Effector CD4-positive, alpha-beta T cell (primary cell): Measurements from ENCODE around the gene COL26A1.
"Not testable (repeated sequence)": the region's sequence is repeated elsewhere in the genome, so short reads cannot be mapped to it uniquely, and the experiment has no call there.

Experiments used
- DNase-seq: peaks from one replicate; pipeline ENCODE4 v3.0.0-alpha.2; 2020

Gene COL26A1

DNA sequence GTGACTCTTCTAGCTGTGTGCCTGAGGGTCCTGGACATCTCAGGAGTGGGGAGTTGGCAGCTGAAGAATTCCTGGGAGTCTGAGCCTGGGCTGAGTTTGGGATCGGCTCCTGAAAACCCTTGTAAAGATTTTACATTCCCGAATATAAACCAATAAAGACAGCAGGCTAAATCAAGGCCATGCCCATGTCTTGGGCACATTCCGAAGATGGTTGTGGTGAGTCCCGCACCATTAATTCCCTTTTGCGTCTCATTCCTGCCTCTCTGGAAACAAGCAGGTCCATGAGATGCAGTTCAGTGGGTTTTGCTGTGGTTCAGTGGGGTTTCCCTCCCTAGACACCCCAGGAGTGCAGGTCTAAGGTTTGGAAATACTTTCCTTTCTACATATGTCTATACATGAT, 90.9 kb downstream of the COL26A1 start:
- no peak for DNase-seq

DNA sequence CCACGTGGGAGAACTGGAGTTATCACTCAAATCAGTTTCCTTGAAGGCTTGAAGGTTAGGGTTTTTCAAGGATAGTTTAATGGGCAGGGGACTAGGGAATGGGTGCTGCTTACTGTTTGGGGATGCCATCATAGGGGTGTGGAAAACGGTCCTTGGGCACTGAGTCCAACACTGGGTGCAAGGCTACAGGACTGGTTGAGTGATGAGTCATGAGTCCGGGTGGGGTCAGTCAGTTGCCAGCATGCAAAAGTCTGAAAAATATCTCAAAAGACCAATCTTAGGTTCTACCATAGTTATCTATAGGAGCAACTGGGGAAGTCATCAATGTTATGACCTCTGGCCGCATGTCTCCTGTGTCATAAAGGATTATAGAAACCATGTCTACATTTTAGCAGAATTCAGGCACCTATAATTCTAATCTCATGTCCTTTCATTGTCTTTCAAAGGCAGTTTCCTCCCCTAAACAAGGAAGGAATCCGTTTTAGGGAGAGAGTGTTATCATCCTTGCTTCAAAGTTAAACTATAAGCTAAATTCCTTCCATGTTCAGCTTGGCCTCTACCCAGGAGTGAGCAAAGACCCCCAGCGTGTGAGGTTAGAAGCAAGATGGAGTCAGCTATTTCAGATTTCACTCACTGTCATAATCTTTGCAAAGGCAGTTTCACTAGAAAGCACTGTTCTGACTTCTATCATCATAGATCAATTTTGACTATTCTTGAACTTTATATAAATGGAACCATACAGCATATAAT, 94.5 kb downstream of the COL26A1 start:
- DNase-seq, result no peak

DNA sequence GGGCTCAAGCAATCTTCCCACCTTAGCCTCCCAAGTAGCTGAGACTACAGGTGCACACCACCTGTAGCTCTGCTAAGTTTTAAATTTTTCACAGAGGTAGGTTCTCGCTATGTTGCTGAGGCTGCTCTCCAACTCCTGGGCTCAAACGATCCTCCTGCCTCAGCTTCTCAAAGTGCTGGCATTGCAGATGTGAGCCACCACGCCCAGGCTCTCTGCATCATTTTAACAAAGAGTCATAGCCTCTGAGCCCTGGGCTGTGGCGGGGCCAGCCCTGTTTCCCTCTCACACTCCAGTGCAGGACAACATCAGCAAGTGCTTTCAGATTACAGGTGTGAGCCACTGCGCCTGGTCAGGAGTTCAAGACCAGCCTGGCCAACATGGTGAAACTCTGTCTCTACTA, 102.5 kb downstream of the COL26A1 start:
- DNase-seq, result no peak

DNA sequence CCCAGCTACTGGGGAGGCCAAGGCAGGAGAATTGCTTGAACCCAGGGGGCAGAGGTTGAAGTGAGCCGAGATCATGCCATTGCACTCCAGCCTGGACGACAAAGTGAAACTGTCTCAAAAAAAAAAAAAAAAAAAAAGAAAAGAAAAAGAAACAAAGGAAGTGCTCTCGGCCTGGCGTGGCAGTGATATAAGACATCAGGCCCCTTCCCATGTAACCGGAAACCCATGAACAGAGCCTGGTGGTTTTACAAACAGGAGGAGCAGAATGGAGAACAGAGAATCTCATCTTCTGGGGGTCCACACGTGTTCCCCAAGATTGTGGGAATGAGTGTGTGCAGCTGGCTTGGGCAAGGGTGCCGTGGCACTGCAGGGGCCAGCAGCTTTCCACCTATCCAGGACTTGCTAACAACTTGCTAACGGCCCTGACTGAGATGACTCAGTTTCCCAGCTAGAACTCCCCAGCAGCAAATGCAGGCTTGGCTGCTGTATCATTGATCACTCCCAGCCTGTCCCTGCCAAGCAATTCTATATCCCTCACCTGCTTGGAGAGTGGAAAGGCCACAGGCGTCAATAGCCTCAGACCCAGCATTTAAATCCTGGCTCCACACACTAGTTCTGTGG, 103.0 kb downstream of the COL26A1 start:
- no peak for DNase-seq

DNA sequence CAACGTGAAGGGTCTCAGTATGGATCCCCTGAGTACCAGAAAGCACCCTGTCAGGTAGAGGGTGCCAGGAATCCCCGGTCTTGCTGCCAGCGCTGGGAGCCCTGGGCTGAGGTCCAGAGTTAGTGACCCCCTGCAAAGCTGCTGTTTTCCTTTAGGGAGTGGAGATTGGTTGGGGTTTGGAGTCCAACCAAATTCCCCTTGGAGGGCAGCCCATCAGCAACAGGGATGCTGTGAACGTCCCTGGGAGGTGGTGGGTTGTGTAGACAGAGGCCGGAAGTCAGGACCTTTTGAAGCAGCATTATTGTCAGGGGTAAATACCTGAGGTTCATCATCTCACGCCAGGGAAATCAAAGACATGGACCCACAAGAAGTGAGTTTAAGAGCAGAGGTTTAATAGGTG, 104.2 kb downstream of the COL26A1 start:
- DNase-seq, result no peak

DNA sequence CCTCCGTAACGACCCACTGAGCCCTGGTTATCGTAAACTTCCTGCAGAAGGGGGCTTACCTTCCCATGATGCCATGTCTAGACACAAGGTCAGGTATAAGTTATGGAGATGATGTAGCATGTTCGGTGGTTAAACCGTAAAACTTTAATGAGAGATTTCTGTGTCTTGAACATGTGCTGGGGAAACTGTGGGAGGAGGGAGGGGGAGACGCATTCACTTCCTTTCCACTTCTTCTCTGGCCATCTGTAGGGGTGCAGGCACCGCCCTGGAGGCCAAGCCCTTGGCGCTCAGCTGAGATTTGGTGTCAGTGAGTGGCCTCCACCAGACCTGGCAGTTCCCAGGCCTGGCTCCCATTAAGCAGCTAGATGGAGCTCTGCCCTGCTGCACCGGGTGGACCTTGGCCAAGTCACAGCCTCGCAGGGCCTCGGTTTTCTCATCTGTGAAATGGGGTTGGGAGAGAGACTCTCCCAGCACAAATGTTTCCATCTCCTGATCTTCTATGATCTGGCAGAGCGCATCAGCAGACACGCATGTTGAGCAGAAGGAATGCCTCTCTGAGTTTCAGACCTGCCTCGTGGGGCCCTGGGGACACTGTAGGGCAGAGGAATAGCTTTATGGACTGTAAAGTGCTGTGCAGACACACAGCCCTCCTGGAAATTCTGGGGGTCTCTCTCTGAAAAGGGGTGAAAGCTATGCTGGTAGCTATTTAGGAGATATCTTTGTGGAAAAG, 106.0 kb downstream of the COL26A1 start:
- no peak for DNase-seq

DNA sequence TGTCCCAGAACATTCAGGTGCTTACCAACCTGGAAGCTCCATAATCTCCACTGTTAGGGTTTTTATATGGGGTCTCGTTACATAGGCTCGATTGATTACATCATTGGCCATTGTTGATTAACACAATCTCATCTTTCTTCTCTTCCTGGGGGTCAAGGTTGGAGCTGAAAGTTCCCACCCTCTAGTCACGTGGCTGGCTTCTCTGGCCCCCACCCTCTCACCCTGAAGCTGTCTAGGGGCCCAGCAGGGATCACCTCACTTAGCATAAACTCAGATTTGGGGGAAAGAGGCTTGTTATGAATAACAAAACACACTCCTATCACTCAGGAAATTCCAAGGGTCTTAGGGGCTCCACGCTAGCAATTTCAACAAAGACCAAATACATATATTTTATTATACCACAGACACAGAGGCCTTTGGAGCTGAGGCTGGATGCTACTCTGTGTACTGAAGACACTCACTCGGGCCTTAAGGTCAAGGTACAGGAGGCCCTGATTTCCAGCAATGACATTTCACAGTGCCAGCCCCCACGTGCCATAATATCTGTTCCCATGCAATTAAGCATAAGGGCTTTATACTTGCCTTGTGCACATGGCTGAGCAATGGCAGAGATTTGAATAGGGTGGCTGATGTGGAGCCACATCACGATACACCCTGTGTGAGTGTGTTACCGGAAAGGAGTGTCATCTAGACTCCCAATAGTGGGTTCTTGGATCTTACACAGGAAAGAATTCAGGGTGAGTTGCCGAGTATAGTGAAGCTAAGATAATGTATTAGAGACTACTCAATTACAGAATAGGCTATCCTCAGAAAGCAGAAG, 108.2 kb downstream of the COL26A1 start:
- DNase-seq, result no peak

DNA sequence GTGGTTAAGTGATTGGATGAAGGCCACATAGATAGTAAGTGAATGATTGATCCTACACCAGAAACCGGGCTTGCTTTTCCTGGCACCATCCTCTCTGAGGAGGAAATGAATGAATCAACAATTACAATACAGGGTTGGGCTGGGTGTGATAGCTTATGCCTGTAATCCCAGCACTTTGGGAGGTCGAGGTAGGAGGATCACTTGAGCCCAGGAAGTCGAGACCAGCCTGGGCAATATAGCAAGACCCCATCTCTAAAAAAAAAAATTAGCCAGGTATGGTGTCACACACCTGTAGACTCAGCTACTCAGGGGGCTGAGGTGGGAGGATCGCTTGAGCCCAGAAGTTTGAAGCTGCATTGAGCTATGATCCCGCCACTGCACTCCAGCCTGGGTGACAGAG, 111.5 kb downstream of the COL26A1 start:
- DNase-seq, result no peak

DNA sequence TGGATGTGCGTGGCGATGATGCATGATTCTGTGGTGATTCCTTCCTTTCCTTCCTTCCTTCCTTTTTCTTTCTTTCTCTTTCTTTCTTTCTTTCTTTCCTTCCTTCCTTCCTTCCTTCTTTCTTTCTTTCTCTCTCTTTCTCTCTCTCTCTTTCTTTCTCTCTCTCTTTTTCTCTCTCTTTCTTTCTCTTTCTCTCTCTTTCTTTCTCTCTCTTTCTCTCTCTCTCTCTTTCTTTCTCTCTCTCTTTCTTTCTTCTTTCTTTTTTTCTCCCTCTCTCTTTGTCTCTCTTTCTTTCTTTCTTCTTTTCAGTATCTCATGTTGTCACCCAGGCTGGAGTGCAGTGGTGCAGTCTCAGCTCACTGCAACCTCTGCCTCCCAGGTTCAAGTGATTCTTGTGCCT, 113.0 kb downstream of the COL26A1 start:
- DNase-seq, result not testable (repeated sequence)

DNA sequence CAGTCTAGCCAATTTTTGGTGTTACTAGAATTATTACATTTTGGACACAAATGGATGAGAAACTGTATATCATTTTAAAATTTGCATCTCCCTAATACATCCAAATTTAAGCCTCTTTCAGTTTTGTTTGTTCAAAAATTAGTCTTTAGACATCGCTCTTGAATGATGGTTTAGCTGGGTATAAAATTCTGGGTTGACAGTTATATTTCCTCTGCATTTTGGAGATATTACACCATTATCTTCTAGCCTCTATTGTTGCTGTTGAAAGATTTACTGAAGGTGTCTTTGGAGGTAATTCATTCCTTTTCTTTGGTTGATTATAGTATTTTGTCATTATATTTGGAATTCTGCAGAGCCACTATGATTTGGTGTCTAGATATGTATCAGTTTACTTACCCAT, 116.5 kb downstream of the COL26A1 start:
- no peak for DNase-seq

DNA sequence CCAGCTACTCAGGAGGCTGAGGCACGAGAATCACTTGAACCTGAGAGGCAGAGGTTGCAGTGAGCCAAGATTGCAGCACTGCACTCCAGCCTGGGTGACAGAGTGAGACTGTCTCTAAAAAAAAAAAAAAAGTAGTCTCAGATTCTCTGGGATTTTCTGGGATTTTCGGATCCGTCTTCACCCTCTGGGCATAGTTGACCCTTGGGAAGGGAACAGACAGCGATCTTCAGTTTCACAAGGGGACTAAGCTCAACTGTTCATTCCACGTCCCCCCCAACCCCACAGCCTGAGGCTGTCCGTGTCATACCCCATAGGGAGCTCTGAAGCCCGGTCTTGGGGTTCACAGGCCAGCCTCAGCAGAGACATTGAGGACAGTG, 123.4 kb downstream of the COL26A1 start:
- DNase-seq, result not testable (repeated sequence)

DNA sequence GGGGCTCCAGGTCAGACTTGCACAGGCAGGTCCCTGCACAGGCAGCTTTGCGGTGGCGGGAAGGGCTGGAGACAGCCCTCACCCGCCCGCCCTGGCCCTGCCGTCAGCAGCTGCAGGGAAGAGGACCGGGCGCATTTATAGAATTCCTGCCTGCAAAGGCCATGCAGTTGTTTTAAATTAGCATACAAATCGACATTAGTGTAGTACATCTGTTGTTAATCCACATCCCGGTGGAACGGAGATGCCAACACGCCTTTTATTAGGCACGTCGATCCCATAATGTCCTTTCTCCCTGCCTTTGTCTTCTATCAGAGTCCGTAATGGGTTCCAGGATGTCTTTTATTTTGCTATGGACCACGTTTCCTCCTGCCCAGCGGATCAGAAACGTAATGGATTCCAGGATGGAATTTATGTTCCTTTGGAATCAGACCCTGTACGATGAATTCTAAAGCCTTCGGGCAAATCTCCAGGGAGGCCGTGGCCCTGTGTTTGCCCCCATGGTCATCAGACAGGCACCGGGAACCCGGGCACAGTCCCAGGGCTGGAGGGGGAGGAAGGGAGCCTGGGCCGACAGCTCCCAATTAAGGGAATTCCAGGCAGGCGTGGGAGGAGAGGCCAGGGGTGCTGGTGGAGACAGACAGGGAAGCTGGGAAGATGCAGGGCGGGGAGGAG, 123.9 kb downstream of the COL26A1 start:
- no peak for DNase-seq

DNA sequence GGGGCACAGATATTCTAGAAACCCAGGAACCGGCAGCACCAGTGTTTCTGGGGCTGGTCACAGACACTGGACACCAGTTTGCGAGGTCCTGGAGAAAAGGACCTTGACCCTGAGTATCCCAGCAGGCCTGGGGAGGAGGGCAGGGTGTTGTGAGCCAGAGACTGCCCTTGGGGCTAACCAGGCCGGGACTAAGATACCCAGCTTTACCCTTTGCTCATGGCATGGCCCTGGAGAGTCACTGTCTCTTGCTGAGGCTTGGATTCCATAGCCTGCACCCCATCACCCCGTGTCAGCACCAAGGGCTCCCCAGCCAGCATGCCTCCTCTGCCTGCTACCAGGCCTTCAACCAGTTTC, 124.4 kb downstream of the COL26A1 start:
- no peak for DNase-seq

DNA sequence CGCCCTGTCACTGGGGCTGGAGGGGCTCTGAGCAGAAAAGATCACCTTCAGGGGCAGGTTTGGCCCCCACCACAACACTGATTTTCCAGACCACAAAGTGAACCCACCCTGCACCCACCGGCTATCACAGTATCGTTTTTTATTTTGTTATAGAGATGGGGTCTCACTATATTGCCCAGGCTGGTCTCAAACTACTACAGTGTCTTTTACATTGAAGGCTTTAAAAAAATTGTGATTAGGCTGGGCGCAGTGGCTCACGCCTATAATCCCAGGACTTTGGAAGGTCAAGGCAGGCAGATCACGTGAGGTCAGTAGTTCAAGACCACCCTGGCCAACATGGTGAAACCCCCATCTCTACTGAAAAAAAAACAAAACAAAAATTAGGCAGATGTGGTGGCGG, 125.1 kb downstream of the COL26A1 start:
- DNase-seq, result no peak

DNA sequence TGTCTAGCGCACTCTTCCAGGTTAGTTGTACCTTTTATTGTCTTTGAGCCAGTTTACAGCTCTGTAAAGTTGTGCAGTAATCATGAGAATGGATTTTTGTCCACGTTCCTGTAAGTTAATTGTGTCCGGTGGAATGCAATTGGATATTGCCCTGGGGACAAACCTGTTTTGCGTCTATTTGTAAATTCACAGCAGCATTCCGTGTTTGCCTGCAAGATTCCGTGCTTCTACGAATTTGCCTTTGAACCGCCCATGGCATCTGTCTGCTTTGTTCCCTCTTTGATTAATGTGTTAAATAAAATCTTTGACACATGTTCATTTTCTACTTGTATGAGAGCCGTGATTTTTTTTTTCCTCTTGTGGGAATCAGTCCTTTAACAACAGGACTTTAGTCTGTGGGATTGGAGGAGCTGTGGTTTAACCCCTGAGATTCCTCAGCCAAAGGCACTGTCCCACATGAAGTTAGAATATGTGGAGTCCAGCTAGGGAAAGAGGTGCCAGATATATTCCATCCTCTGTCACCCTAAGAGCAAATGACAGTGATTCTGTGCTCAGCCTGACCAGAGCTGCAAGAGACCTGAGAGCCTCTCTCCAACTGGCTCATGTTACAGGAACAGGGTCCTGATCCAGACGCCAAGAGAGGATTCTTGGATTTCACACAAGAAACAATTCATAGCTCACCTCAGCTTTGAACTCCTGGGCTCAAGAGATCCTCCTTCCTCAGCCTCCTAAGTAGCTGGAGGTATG, 126.3 kb downstream of the COL26A1 start:
- no peak for DNase-seq

DNA sequence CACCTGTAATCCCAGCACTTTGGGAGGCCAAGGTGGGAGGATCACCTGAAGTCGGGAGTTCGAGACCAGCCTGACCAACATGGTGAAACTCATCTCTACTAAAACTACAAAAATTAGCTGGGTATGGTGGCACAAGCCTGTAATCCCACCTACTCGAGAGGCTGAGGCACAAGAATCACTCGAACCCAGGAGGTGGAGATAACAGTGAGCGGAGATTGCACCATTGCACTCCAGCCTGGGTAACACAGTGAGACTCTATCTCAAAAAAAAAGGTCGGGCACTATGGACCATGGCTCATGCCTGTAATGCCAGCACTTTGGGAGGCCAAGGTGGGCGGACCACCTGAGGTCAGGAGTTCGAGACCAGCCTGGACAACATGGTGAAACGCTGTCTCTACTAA, 127.8 kb downstream of the COL26A1 start:
- not testable (repeated sequence) for DNase-seq

DNA sequence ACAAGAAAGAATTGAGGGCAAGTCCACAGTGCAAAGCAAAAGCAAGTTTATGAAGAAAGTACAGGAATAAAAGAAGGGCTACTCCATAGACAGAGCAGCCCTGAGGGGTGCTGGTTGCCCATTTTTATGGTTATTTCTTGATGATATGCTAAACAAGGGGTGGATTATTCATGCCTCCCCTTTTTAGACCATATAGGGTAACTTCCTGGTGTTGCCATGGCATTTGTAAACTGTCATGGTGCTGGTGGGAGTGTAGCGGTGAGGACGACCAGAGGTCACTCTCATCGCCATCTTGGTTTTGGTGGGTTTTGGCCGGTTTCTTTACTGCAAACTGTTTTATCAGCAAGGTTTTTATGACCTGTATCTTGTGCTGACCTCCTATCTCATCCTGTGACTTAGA, 128.8 kb downstream of the COL26A1 start:
- not testable (repeated sequence) for DNase-seq

DNA sequence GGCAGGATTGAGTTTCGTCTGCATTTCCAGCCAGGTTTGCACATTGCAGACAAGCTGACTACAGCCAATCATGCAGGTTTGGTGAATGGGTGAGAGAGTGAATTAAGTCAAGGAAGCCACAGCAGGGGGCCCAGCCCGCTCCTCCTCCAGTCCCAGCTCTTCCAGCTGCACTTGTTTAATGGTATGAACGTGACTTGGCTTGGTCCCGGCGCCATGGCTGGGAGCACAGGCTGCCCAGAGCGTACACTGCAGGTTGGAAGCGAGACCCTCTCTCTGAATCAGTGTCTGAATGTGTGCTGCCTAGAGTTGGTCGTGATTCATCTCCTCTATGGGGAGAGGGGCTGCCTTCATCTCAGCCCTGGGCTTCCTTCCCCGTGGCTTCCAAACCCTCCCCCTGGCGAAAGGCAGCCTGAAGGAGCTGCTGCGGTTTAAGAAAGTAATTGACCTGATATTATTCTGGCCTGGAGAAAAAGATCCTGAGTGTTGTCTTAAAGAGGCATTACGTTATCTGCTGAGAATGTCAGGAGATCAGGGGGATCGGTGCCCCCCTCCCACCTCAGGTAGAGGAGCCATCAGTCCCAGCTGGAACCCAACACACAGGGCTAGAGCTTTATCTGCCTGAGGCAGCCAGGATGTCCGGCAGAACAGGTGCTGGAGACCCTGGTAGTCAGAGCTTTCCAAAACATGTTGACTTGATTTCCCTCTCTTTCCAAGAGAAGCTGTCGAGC, 132.1 kb downstream of the COL26A1 start:
- no peak for DNase-seq

DNA sequence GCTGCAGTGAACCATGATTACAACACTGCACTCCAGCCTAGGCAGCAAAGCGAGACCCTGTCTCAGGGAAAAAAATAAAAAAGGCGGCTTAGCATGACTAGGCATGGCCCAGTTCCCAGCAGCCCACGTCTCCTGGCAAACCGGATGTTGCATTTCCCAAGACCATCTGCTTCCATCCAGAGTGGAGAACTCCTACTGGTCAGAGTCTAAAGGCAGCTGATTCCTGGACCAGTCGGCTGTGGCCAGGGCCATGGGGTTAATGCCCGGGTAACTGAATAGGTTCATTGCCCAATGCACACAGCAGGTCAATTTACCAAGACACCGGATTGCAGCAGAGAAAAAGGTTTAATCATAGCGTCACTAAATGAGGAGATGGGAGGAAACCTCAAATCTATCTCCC, 133.3 kb downstream of the COL26A1 start:
- no peak for DNase-seq

DNA sequence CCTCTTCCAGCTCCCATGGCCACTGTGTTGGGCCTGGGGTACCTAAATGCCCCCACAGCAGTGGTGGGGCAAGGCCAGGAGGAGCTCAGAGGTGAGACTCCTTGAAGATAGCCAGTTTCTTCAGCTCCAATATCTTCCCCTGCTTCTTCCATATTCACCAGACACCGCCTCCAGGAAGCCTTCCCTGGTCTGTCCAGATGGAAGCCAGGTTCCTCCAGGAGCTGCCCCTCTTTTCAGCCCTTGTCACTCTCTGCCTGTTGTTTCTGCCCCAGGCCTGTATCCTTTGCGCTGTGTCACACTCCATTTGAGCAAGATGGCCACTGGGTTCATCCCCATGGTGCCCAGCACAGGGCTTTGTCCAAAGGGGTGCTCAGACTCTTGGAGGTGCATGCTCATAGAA, 138.7 kb downstream of the COL26A1 start:
- no peak for DNase-seq

DNA sequence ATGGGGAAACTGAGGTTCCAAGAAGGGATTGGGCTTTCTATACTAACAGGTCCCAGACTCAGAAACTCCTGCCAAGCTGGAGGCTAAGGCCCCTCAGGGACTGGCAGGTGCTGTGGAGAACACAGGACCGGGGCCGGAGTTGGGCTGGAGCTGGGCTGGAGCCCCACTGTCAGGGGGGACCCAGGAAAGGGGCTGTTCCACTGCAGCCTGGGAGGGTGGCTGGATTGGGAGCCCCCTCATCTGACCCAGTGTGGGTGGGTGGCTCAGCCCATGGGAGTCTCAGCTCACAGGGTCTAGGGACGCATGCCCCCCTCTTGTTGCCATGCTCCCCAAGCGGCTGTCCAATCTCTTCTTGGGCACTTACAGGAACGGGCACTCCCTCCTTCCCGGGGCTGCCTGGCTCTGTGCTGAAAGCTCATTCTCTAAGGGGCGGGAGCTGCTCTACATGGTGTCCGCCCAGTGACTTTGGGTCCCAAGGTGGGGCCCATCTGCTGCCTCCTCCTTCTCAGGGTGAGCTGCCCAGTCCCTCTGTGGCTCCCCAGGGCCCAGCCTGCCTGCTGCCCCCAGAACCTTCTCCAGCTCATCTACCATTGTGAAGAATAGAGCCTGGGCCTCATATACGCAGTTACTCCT, 139.9 kb downstream of the COL26A1 start:
- DNase-seq, result no peak
